ENCODE results near the gene MYO9B. TPM values are rescaled to one million over a fixed set of nuclear protein-coding genes. Genes with fewer than 3 reads are reported as not detected.
A peak's percentile ranks its signal among the peaks of the same experiment; 100 is the strongest.
"Not testable (repeated sequence)": the region's sequence is repeated elsewhere in the genome, so short reads cannot be mapped to it uniquely, and the experiment has no call there.

MYO9B gene
- total RNA-seq, 1 donor from 2014 or later, result 55.9 TPM

- H3K4me3 ChIP-seq (ENCODE audit: low read depth, low read length), result no peak overlapping the region
- no peak for TF ChIP-seq CTCF (conservative IDR thresholded peaks at IDR 0.05; ENCODE audit: low read depth, low read length)
- DNase-seq (ENCODE audit: low read depth), result no peak
Measured at GRCh38 chr19:17128403-17128802, 52.8 kb downstream of the MYO9B start.

DNA sequence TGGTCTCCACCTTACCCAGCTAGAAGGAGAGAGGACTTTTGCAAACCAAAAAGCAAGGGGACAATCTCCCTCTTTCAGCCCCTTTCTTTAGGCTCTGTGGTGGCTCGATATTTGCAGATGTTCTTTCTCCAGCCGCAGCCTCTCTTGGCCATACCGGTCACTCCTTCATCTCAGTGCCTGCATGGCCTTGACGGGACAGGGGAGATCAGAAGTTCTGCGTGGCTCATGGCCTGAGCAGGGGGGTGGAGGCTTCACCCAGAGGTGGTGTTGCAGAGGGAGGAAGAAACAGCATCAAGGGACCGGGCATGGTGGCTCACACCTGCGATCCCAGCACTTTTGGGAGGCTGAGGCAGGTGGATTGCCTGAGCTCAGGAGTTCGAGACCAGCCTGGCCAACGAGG is 53.2 kb downstream of the MYO9B start:
- TF ChIP-seq CTCF (conservative IDR thresholded peaks at IDR 0.05; ENCODE audit: low read depth, low read length), result no peak
- no peak overlapping the region for H3K4me3 ChIP-seq (ENCODE audit: low read depth, low read length)
- no peak for DNase-seq (ENCODE audit: low read depth)

DNA sequence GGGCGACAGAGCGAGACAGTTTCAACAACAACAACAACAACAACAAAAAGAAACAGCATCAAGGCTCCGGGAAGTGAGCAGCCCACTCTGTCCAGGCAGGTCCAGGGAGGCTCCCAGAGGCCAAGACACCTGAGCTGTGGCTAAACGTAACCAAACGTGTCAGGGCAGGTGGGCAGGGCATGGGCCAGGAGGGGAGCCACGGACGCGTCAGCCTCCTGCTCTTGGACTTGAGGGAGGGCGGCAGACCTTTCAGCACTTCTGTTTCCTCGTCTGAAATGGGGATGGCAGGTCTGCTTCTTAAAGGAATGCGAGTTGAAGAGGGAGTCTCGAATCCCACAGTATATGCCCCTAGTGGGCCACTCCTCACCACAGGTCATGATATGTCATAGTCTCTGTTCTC is 53.8 kb downstream of the MYO9B start:
- no peak overlapping the region for H3K4me3 ChIP-seq (ENCODE audit: low read depth, low read length)
- no peak for TF ChIP-seq CTCF (conservative IDR thresholded peaks at IDR 0.05; ENCODE audit: low read depth, low read length)
- DNase-seq (ENCODE audit: low read depth), result no peak

- TF ChIP-seq CTCF (conservative IDR thresholded peaks at IDR 0.05; ENCODE audit: low read depth, low read length), result no peak
- peak; percentile 71 for DNase-seq (ENCODE audit: low read depth)
- peak overlapping the region; percentile 31 for H3K4me3 ChIP-seq (ENCODE audit: low read depth, low read length)
Measured at GRCh38 chr19:17135001-17135853, 59.6 kb downstream of the MYO9B start.

DNA sequence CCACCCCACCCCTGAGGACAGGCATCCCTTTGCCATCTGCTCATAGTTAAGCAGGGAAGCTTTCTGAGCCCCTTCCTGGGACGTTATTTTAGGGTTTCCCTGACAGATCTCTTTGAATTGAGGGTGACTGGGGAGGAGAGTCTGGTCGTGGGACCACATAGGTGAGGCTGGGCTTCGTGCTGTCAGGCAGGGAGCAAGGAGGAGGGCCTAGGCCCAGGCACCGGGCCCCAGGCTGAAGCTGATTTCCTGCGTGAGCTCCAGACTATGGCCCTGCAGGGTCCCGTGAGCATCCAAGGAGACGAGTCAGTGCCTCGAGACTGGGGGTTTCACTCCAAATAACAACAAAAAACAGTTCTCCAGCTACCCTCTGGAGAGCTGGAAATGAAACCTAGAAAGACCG is 60.4 kb downstream of the MYO9B start:
- TF ChIP-seq CTCF (conservative IDR thresholded peaks at IDR 0.05; ENCODE audit: low read depth, low read length), result no peak
- no peak for DNase-seq (ENCODE audit: low read depth)
- H3K4me3 ChIP-seq (ENCODE audit: low read depth, low read length), result peak overlapping the region; percentile 2

DNA sequence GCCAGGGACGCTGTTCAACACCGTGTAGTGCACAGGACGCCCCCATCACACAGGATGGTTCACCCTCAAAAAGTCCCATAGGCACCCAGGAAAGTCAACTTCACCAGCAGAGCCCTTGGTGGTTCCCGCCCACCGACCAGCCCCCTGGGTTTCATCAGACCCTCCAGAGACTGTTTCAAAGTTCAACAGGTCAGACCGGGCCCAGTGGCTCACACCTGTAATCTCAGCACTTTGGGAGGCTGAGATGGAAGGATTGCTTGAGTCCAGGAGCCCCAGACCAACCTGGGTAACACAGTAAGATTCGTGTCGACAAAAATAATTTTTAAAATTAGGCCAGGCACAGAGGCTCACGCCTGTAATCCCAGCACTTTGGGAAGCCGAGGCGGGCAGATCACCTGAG is 61.0 kb downstream of the MYO9B start:
- no peak overlapping the region for H3K4me3 ChIP-seq (ENCODE audit: low read depth, low read length)
- DNase-seq (ENCODE audit: low read depth), result no peak
- no peak for TF ChIP-seq CTCF (conservative IDR thresholded peaks at IDR 0.05; ENCODE audit: low read depth, low read length)

GRCh38 chr19:17137417-17137816 is 61.8 kb downstream of the MYO9B start:
- no peak for TF ChIP-seq CTCF (conservative IDR thresholded peaks at IDR 0.05; ENCODE audit: low read depth, low read length)
- no peak overlapping the region for H3K4me3 ChIP-seq (ENCODE audit: low read depth, low read length)
- DNase-seq (ENCODE audit: low read depth), result no peak

DNA sequence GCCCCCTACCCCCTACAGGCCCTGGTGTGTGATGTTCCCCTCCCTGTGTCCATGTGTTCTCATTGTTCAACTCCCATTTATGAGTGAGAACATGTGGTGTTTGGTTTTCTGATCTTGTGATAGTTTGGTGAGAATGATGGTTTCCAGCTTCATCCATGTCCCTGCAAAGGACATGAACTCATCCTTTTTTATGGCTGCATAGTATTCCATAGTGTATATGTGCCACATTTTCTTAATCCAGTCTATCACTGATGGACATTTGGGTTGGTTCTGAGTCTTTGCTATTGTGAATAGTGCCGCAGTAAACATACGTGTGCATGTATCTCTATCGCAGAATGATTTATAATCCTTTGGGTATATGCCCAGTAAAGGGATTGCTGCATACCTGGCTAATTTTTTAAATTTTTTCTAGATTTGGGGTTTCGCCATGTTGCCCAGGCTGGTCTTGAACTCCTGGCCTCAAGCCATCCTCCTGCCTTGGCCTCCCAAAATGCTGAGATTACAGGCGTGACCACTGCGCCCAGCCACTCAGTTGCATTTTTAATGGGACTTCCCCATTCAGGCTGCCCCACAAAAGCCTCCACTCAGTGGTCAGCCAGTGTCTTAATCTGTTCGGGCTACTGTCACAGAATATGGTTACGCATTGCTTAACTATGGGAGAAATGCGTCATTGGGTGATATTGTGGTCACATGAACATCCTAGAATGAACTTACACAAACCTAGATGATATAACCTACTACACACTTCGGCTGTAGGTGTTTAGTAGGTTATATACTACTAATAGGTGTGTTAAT is 62.7 kb downstream of the MYO9B start:
- DNase-seq (ENCODE audit: low read depth); H3K4me3 ChIP-seq (ENCODE audit: low read depth, low read length): not testable (repeated sequence)
